Mesothelial cell of epicardium (in vitro differentiated cells): ENCODE results near the gene CCSER1. TPM values are rescaled to one million over a fixed set of nuclear protein-coding genes. Genes with fewer than 3 reads are reported as not detected.

ENCODE experiments used
- DNase-seq, 2 experiments: peaks; one replicate each; pipeline ENCODE4 v3.0.0; 2021; ENCODE audit warnings: low spot score in 2 of 2; ENCODE audit not compliant: unreplicated experiment in 2 of 2
- H3K27ac Mint-ChIP-seq: 2 replicates; pipeline ENCODE4 v1.8.0; 2021; ENCODE audit warnings: mixed read lengths
- H3K27me3 Mint-ChIP-seq: 2 replicates; pipeline ENCODE4 v1.8.0; 2021; ENCODE audit warnings: low read depth, mixed read lengths
- H3K36me3 Mint-ChIP-seq: 2 replicates; pipeline ENCODE4 v1.8.0; 2021; ENCODE audit warnings: mixed read lengths
- H3K4me1 Mint-ChIP-seq: 2 replicates; pipeline ENCODE4 v1.8.0; 2021; ENCODE audit warnings: mixed read lengths
- H3K4me3 Mint-ChIP-seq: 2 replicates; pipeline ENCODE4 v1.8.0; 2021; ENCODE audit warnings: mild to moderate bottlenecking, moderate library complexity, mixed read lengths
- H3K9me3 Mint-ChIP-seq: 2 replicates; pipeline ENCODE4 v1.8.0; 2021; ENCODE audit warnings: mixed read lengths
- total RNA-seq: library from RNA; stranded (reverse); gene quantifications from 3 replicates; pipeline ENCODE4 v1.2.1, GENCODE V29; 2021
- TF ChIP-seq, protein P1 (sequence below): fragments of 200-600 bp; sonication (generic); IDR thresholded peaks from one replicate; pipeline ENCODE4 v1.5.0; 2021; ENCODE audit warnings: antibody characterized with exemption; ENCODE audit not compliant: unreplicated experiment

The CCSER1 gene
- total RNA-seq, 1 donor from 2014 or later, result 7.2 TPM

DNA sequence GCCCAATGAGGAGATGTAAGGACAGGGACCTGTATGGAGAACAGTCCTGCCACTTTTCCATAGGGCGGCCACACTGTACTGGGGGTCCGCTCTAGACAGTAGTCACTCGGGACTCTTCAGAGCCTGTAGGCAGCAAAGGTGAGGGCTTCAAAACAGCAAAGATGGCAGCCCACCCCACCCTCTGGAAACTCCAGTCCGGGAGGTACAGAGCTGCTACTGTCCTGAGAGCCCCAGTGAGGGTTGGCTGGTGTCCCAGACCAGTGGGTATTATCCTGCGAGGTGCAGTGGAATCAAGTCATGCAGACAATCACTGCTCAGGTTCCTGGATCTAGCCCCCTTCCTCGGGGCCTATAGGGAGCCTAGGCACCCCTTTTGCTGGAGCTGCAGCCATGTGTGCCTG lies 1392.0 kb downstream of the CCSER1 start:
- H3K27me3 Mint-ChIP-seq, result no peaks in the 10 kb centered on the region
- no peaks in the 10 kb centered on the region for H3K4me1 Mint-ChIP-seq
- TF ChIP-seq, protein P1, sequence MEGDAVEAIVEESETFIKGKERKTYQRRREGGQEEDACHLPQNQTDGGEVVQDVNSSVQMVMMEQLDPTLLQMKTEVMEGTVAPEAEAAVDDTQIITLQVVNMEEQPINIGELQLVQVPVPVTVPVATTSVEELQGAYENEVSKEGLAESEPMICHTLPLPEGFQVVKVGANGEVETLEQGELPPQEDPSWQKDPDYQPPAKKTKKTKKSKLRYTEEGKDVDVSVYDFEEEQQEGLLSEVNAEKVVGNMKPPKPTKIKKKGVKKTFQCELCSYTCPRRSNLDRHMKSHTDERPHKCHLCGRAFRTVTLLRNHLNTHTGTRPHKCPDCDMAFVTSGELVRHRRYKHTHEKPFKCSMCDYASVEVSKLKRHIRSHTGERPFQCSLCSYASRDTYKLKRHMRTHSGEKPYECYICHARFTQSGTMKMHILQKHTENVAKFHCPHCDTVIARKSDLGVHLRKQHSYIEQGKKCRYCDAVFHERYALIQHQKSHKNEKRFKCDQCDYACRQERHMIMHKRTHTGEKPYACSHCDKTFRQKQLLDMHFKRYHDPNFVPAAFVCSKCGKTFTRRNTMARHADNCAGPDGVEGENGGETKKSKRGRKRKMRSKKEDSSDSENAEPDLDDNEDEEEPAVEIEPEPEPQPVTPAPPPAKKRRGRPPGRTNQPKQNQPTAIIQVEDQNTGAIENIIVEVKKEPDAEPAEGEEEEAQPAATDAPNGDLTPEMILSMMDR, result no peak
- H3K9me3 Mint-ChIP-seq, result peaks cover 46% of the 10 kb centered on the region
- no peak for DNase-seq
- H3K36me3 Mint-ChIP-seq, result peaks cover 2% of the 10 kb centered on the region
- no peak overlapping the region for H3K4me3 Mint-ChIP-seq
- no peak overlapping the region for H3K27ac Mint-ChIP-seq

DNA sequence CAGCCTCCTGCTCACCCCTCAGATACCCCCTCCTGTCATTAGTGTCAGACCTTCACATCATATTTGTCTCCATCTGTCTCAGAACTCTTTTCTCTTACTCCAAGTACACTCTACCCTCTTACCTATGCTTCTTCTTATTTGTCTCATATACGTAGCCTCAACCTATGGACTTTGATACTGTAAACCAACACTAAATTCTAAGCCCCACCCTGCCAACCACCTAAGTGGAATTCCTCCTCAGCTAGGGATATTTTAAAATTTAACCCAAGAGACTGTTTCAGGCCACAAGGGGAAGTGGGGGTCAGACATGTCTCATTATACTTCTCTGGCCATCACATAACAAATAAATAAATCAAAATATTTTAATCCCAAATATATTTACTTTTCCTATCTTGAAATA lies 1398.4 kb downstream of the CCSER1 start:
- H3K36me3 Mint-ChIP-seq, result peaks cover 2% of the 10 kb centered on the region
- TF ChIP-seq, protein P1, result no peak
- no peaks in the 10 kb centered on the region for H3K4me1 Mint-ChIP-seq
- peaks cover 17% of the 10 kb centered on the region for H3K9me3 Mint-ChIP-seq
- no peaks in the 10 kb centered on the region for H3K27me3 Mint-ChIP-seq
- no peak overlapping the region for H3K27ac Mint-ChIP-seq
- no peak overlapping the region for H3K4me3 Mint-ChIP-seq
- DNase-seq, result no peak

DNA sequence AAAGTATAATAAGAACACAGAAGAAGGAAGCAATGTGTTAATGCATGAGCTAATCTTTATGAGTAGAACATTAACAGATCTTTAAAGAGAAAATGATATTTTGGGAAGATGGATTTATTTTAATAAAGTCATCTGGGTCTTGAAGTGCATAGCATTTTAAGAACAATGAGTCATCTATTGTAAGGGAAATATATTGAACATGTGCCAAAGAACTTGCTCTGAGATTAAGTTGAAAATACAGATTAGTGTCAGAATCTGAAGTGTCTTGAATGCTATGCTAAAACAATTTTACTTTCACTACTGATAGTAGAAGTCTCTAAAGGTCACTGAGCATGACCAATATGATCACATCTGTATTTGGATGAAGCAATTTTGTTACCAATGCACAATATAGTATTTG lies 1399.9 kb downstream of the CCSER1 start:
- Mint-ChIP-seq H3K4me1 (no peaks in the 10 kb centered on the region), H3K9me3 (peaks cover 16% of the 10 kb centered on the region), H3K27ac (no peak overlapping the region), H3K4me3 (no peak overlapping the region), H3K27me3 (no peaks in the 10 kb centered on the region), H3K36me3 (no peaks in the 10 kb centered on the region)
- TF ChIP-seq, protein P1, result no peak
- DNase-seq, result no peak

DNA sequence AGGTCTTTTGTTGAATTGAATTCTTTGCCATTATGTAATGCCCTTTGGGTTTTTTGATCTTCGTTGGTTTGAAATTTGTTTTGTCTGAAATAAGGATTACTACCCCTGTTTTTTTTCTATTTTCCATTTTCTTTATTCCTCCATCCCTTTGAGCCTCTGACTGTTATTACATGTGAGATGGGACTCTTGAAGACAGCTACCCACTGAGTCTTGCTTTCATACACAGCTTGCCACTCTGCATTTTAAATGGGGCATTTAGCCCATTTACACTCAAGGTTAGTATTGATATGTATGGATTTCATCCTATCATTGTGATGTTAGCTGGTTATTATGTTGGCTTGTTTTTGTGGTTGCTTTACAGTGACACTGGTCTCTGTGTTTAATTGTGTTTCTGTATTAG lies 1440.4 kb downstream of the CCSER1 start:
- no peaks in the 10 kb centered on the region for H3K27me3 Mint-ChIP-seq
- H3K36me3 Mint-ChIP-seq, result no peaks in the 10 kb centered on the region
- H3K9me3 Mint-ChIP-seq, result peaks cover 62% of the 10 kb centered on the region
- H3K4me3 Mint-ChIP-seq, result no peak overlapping the region
- no peak overlapping the region for H3K27ac Mint-ChIP-seq
- no peak for DNase-seq
- TF ChIP-seq, protein P1, result no peak
- no peaks in the 10 kb centered on the region for H3K4me1 Mint-ChIP-seq

DNA sequence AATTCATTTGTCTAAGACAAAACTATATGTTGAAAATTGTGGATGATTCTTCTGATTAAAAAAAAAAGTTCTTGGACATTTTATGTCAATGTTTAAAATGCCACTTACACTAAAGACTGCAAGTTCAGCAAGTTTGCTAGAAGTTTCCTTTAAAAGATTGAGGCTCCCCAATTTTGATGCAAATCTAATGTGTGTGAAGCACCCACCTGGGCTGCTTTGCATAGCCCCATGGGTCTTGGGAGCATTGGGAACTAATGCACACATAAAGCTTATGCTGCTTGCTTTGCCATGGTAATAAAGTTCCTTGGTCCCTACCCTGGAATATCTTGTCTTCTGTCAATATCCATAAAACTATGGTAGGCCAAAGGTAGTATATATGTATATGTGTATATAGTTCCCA lies 1450.7 kb downstream of the CCSER1 start:
- Mint-ChIP-seq H3K27ac (no peak overlapping the region), H3K4me1 (peaks cover 3% of the 10 kb centered on the region), H3K27me3 (no peaks in the 10 kb centered on the region), H3K4me3 (no peak overlapping the region), H3K9me3 (peaks cover 3% of the 10 kb centered on the region), H3K36me3 (no peaks in the 10 kb centered on the region)
- DNase-seq, result no peak
- TF ChIP-seq, protein P1, result no peak

DNA sequence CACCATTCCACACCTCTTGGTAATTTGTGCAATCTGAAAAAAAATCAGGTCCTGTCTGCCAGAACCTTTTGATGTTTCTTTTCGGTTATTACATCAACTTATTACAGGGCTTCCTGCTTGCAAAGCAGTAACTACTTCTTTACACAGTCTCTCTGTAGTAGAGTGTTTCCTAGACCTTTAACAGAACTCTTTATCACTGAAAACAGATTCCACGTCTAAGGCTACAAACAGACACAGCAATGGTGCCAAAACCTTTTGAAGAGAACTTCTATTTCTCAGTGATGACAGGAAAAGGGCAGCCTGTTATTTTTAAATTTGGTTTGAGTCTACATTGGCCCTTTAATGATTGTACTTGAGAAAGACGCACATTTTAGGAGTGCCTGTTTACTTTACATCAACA lies 1463.1 kb downstream of the CCSER1 start:
- H3K27ac Mint-ChIP-seq, result no peak overlapping the region
- H3K9me3 Mint-ChIP-seq, result no peaks in the 10 kb centered on the region
- TF ChIP-seq, protein P1, result no peak
- H3K4me1 Mint-ChIP-seq, result peaks cover 12% of the 10 kb centered on the region
- no peaks in the 10 kb centered on the region for H3K36me3 Mint-ChIP-seq
- no peak for DNase-seq
- H3K27me3 Mint-ChIP-seq, result no peaks in the 10 kb centered on the region
- H3K4me3 Mint-ChIP-seq, result no peak overlapping the region
